GM23338 (cell line): Measurements from ENCODE around the gene NOL9.

ENCODE experiments used
- CREB1 ChIP-seq: fragments of 250-450 bp; sonication (Bioruptor Pico); IDR thresholded peaks from 2 replicates; pipeline ENCODE4 v1.5.0; 2020; ENCODE audit warnings: low read depth, mild to moderate bottlenecking, moderate library complexity
- CTCF ChIP-seq, 2 experiments: fragments of 200-600 bp in 1 of 2; sonication (generic) in 1 of 2; conservative IDR thresholded peaks; 2 replicates each; pipeline versions ENCODE4 v1.5.1 to v1.6.1; 2016 to 2017; ENCODE audit warnings: antibody characterized with exemption in 2 of 2, low read depth in 2 of 2, mild to moderate bottlenecking in 2 of 2, moderate library complexity in 1 of 2
- EZH2 ChIP-seq: fragments of 200-600 bp; sonication (generic); IDR thresholded peaks from one replicate; pipeline ENCODE4 v1.8.0; 2017; ENCODE audit warnings: antibody characterized with exemption, mild to moderate bottlenecking, low read depth; ENCODE audit not compliant: unreplicated experiment
- EZH2phosphoT487 ChIP-seq: fragments of 200-600 bp; sonication (generic); IDR thresholded peaks from one replicate; pipeline ENCODE4 v1.8.1; 2018; ENCODE audit warnings: antibody characterized with exemption; ENCODE audit not compliant: unreplicated experiment
- JUNB ChIP-seq: IDR thresholded peaks from one replicate; pipeline ENCODE4 v1.6.1; 2016; ENCODE audit warnings: antibody characterized with exemption; ENCODE audit not compliant: unreplicated experiment
- NANOG ChIP-seq: IDR thresholded peaks from 2 replicates; pipeline ENCODE4 v1.6.1; 2016; ENCODE audit warnings: antibody characterized with exemption, borderline replicate concordance
- POLR2AphosphoS5 ChIP-seq: IDR thresholded peaks from 2 replicates; pipeline ENCODE4 v1.6.1; 2016; ENCODE audit warnings: antibody characterized with exemption, low read depth
- STAT1 ChIP-seq: IDR thresholded peaks from one replicate; pipeline ENCODE4 v1.6.1; 2016; ENCODE audit warnings: antibody characterized with exemption; ENCODE audit not compliant: unreplicated experiment
- ZNF114 ChIP-seq: fragments of 250-450 bp; sonication (Bioruptor Pico); IDR thresholded peaks from 2 replicates; pipeline ENCODE4 v1.5.0; 2020; ENCODE audit warnings: mild to moderate bottlenecking, moderate library complexity
- ZNF331 ChIP-seq: fragments of 250-450 bp; sonication (Bioruptor Pico); IDR thresholded peaks from 2 replicates; pipeline ENCODE4 v1.5.0; 2020; ENCODE audit warnings: low read depth, mild to moderate bottlenecking, moderate library complexity
- TF ChIP-seq, protein P1 (sequence below): fragments of 250-450 bp; sonication (Bioruptor Pico); IDR thresholded peaks from 2 replicates; pipeline ENCODE4 v1.5.0; 2020; ENCODE audit warnings: mild to moderate bottlenecking, moderate library complexity
- TF ChIP-seq, protein P2 (sequence below): IDR thresholded peaks from one replicate; pipeline ENCODE4 v1.6.1; 2018; ENCODE audit warnings: antibody characterized with exemption; ENCODE audit not compliant: unreplicated experiment

DNA sequence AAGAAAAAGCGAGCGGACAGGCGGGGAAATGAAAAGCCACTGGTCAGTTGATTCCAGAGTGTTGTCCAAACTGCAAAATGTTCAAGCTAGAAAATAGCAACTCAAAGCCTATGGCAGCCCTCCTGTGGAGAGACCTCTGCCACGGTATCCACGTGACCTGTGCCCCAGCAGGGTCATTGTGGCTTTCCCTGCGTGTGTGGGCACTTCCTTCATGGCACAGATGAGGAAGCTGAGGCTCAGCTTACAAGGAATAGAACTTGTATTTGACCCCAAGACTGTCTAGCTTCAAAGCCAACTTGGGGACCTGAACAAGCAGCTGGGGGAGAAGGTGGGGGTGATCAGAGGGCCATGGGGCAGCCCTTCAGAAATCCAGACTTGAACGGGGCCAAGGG, 47.3 kb downstream of the NOL9 start:
- TF ChIP-seq CTCF (conservative IDR thresholded peaks at IDR 0.05; ENCODE audit: low read depth in 2 of 2) (no peak), CREB1 (CRISPR knock-in tag) (no peak), EZH2 (no peak), POLR2AphosphoS5 (no peak), STAT1 (no peak), EZH2phosphoT487 (no peak), ZNF331 (CRISPR knock-in tag) (no peak), JUNB (no peak), NANOG (no peak), ZNF114 (no peak)
- TF ChIP-seq, protein P1, sequence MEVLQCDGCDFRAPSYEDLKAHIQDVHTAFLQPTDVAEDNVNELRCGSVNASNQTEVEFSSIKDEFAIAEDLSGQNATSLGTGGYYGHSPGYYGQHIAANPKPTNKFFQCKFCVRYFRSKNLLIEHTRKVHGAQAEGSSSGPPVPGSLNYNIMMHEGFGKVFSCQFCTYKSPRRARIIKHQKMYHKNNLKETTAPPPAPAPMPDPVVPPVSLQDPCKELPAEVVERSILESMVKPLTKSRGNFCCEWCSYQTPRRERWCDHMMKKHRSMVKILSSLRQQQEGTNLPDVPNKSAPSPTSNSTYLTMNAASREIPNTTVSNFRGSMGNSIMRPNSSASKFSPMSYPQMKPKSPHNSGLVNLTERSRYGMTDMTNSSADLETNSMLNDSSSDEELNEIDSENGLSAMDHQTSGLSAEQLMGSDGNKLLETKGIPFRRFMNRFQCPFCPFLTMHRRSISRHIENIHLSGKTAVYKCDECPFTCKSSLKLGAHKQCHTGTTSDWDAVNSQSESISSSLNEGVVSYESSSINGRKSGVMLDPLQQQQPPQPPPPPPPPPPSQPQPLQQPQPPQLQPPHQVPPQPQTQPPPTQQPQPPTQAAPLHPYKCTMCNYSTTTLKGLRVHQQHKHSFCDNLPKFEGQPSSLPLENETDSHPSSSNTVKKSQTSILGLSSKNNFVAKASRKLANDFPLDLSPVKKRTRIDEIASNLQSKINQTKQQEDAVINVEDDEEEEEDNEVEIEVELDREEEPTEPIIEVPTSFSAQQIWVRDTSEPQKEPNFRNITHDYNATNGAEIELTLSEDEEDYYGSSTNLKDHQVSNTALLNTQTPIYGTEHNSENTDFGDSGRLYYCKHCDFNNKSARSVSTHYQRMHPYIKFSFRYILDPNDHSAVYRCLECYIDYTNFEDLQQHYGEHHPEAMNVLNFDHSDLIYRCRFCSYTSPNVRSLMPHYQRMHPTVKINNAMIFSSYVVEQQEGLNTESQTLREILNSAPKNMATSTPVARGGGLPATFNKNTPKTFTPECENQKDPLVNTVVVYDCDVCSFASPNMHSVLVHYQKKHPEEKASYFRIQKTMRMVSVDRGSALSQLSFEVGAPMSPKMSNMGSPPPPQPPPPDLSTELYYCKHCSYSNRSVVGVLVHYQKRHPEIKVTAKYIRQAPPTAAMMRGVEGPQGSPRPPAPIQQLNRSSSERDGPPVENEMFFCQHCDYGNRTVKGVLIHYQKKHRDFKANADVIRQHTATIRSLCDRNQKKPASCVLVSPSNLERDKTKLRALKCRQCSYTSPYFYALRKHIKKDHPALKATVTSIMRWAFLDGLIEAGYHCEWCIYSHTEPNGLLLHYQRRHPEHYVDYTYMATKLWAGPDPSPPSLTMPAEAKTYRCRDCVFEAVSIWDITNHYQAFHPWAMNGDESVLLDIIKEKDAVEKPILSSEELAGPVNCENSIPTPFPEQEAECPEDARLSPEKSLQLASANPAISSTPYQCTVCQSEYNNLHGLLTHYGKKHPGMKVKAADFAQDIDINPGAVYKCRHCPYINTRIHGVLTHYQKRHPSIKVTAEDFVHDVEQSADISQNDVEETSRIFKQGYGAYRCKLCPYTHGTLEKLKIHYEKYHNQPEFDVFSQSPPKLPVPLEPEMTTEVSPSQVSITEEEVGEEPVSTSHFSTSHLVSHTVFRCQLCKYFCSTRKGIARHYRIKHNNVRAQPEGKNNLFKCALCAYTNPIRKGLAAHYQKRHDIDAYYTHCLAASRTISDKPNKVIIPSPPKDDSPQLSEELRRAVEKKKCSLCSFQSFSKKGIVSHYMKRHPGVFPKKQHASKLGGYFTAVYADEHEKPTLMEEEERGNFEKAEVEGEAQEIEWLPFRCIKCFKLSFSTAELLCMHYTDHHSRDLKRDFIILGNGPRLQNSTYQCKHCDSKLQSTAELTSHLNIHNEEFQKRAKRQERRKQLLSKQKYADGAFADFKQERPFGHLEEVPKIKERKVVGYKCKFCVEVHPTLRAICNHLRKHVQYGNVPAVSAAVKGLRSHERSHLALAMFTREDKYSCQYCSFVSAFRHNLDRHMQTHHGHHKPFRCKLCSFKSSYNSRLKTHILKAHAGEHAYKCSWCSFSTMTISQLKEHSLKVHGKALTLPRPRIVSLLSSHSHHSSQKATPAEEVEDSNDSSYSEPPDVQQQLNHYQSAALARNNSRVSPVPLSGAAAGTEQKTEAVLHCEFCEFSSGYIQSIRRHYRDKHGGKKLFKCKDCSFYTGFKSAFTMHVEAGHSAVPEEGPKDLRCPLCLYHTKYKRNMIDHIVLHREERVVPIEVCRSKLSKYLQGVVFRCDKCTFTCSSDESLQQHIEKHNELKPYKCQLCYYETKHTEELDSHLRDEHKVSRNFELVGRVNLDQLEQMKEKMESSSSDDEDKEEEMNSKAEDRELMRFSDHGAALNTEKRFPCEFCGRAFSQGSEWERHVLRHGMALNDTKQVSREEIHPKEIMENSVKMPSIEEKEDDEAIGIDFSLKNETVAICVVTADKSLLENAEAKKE (CRISPR knock-in tag), result no peak
- TF ChIP-seq, protein P2, sequence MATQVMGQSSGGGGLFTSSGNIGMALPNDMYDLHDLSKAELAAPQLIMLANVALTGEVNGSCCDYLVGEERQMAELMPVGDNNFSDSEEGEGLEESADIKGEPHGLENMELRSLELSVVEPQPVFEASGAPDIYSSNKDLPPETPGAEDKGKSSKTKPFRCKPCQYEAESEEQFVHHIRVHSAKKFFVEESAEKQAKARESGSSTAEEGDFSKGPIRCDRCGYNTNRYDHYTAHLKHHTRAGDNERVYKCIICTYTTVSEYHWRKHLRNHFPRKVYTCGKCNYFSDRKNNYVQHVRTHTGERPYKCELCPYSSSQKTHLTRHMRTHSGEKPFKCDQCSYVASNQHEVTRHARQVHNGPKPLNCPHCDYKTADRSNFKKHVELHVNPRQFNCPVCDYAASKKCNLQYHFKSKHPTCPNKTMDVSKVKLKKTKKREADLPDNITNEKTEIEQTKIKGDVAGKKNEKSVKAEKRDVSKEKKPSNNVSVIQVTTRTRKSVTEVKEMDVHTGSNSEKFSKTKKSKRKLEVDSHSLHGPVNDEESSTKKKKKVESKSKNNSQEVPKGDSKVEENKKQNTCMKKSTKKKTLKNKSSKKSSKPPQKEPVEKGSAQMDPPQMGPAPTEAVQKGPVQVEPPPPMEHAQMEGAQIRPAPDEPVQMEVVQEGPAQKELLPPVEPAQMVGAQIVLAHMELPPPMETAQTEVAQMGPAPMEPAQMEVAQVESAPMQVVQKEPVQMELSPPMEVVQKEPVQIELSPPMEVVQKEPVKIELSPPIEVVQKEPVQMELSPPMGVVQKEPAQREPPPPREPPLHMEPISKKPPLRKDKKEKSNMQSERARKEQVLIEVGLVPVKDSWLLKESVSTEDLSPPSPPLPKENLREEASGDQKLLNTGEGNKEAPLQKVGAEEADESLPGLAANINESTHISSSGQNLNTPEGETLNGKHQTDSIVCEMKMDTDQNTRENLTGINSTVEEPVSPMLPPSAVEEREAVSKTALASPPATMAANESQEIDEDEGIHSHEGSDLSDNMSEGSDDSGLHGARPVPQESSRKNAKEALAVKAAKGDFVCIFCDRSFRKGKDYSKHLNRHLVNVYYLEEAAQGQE, result no peak
